ENCODE measurements around the gene CMSS1.

DNA sequence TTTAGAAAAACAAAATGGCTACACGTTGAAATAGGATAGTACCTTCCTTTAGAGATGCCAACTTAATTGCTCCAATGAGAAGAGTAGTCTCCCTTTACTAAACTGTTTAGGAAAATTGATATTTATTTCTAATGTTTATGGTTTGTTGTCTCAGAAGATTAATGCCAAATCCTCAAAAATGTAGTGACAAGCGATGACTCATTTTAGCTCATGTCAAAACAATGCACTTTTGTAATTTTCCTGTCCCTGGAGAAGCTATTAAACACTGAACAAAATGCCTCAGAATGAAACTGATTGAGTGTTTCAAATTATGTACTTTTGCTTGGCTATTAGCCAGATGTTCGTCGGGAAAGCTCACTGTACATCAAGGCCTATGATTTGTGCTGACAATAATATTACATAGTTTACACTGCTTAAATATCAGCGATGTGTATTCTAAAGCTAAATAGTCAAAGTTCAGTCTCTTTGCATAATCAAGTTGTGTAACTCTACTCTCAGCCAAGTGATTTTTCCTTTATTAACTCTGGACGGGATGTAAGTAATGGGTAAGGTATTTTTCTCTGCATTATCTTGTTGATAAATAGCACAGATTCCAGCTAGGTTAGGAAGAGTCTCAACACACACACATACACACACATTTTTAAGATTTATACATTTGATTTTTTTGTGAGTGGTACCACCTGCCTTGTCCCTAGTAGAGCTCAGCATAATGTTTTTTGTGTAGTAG, 83.7 kb downstream of the CMSS1 start:
- TF ChIP-seq ZNF274 (IDR thresholded peaks at IDR 0.05; ENCODE audit: low read depth, low read length), result no peak
- TF ChIP-seq YY1 (IDR thresholded peaks at IDR 0.05; ENCODE audit: insufficient read depth, insufficient read length), result no peak
- no peak for TF ChIP-seq SUZ12 (IDR thresholded peaks at IDR 0.05; ENCODE audit: extremely low read depth, insufficient read depth, insufficient read length)
